Bone marrow (tissue), 2 donors: ENCODE measurements around the gene RELA.
"Not testable (repeated sequence)": the region's sequence is repeated elsewhere in the genome, so short reads cannot be mapped to it uniquely, and the experiment has no call there.

Source experiments
- DNase-seq, 2 donors: peaks; one replicate each; lab custom pipeline; 2025; lab: John Stamatoyannopoulos, UW

RELA gene

GRCh38 chr11:65672180-65672860, 9.6 kb upstream of the RELA start:
- no peak for DNase-seq

GRCh38 chr11:65663639-65664200, 1.0 kb upstream of the RELA start:
- peak in 1 of 2 donors; percentile 69 for DNase-seq

GRCh38 chr11:65662247-65662798, 393 bp downstream of the RELA start:
- DNase-seq: peak in 1 of 2 donors; percentile 68

GRCh38 chr11:65661599-65662246, 993 bp downstream of the RELA start:
- DNase-seq: no peak

GRCh38 chr11:65660908-65661307, 1.8 kb downstream of the RELA start:
- DNase-seq: not testable (repeated sequence)

GRCh38 chr11:65660038-65660437, 2.7 kb downstream of the RELA start:
- no peak for DNase-seq

- no peak for DNase-seq
Measured at GRCh38 chr11:65658174-65659021, 4.3 kb downstream of the RELA start.

GRCh38 chr11:65657426-65657825, 5.3 kb downstream of the RELA start:
- DNase-seq: no peak

- DNase-seq: no peak
Measured at GRCh38 chr11:65655570-65656332, 7.0 kb downstream of the RELA start.

- no peak for DNase-seq
Measured at GRCh38 chr11:65654375-65655349, 8.1 kb downstream of the RELA start.

- no peak for DNase-seq
Measured at GRCh38 chr11:65653229-65654225, 9.2 kb downstream of the RELA start.

- peak; percentile 90 to 95 for DNase-seq
Measured at GRCh38 chr11:65652511-65653228, 10.0 kb downstream of the RELA start.

GRCh38 chr11:65651589-65652510, 10.9 kb downstream of the RELA start:
- no peak for DNase-seq

- DNase-seq: no peak
Measured at GRCh38 chr11:65651339-65651588, 11.5 kb downstream of the RELA start.

GRCh38 chr11:65650547-65651338, 12.0 kb downstream of the RELA start:
- DNase-seq: no peak

GRCh38 chr11:65649656-65650546, 12.8 kb downstream of the RELA start:
- DNase-seq: no peak
